ENCODE results near the gene SOX21.

The SOX21 gene

DNA sequence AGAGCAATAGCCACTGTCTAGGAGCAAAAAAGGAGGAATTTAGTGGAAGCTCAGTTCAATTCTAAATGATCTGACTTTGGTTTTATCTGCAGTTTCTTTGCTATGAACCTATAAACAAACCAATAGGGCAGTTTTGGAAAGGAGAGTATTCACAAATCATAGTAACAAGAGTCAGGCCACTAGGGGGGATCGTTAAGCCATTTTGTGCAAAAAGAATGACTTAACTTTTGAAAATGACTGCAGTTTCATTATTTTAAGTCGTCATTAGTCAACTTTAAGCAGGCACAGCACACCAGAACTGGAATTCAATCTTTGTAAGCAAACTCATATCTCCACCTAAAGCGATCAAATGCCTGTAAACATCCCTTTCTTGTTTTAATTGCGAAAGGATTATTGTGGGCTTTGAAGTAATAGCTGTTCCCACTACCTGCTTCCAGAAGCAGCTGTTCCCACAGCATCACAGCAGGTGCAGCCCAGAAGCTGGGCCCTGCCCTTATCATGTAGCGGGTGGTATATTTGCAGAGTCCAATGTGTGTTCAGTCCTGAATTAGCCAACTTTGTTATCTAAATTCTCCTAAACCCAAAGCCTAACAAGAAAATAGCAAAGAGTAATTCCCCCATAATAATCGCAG lies 51.5 kb downstream of the SOX21 start:
- DNase-seq (ENCODE audit: low read depth): peak; percentile 43

More for the DNA sequence above, 51.5 kb downstream of the SOX21 start:
- TF ChIP-seq, protein P1, sequence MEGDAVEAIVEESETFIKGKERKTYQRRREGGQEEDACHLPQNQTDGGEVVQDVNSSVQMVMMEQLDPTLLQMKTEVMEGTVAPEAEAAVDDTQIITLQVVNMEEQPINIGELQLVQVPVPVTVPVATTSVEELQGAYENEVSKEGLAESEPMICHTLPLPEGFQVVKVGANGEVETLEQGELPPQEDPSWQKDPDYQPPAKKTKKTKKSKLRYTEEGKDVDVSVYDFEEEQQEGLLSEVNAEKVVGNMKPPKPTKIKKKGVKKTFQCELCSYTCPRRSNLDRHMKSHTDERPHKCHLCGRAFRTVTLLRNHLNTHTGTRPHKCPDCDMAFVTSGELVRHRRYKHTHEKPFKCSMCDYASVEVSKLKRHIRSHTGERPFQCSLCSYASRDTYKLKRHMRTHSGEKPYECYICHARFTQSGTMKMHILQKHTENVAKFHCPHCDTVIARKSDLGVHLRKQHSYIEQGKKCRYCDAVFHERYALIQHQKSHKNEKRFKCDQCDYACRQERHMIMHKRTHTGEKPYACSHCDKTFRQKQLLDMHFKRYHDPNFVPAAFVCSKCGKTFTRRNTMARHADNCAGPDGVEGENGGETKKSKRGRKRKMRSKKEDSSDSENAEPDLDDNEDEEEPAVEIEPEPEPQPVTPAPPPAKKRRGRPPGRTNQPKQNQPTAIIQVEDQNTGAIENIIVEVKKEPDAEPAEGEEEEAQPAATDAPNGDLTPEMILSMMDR (conservative IDR thresholded peaks at IDR 0.05; ENCODE audit: control insufficient read depth, insufficient read depth, low read depth, low read length): peak; percentile 43
- no peak overlapping the region for H3K4me3 ChIP-seq (ENCODE audit: control insufficient read depth, low read depth, low read length)
